ENCODE results near the gene INTS15.

INTS15 gene

GRCh38 chr7:6654113-6654841 is 64.5 kb downstream of the INTS15 start:
- no peak for DNase-seq (ENCODE audit: low read depth in 1 of 2, low spot score in 1 of 2)
- no peak for TF ChIP-seq JUND (IDR thresholded peaks at IDR 0.05; ENCODE audit: low read depth)
- in situ Hi-C loops (cut with HindIII; ENCODE audit: low pct_unique_long_range_greater_than_20kb, low sequenced_read_pairs), result no loop called here

DNA sequence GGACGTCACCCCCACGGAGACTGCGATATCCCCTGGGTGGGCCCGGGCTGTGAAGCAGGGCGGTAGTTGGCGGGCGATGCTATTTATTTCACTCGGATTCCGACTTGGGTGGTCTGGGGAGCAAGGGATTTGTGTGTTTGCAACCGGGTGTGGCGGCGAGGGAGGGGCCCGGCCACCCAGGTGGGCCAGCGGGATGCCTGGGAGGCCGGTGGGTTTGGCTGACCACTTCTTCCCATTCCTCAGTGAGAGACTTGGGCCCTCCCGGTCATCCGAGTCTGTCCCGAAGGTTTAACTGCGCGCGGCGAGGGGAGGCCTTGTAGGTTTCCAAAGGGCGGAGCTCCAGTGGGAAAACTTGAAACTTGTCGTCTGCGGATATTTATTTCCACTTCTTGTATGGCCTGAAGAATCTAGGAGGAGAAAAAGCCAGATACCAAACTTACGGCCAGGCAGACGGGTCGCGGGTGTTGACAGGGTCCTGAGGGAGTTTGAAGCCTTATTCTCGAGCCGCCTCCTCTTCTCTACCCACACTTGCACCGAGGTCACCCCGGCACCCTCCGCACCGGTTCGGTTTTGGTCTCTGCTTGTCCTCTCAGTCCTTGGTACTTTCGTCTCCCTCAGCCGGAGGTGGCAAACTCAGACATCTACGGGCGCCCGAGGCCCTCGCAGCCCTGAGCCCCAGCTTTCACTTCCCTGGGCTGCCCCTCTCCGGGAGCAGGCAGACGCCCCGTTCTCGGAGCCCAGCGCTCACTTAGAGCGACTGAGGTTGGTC is 65.2 kb downstream of the INTS15 start:
- in situ Hi-C loops (cut with HindIII; ENCODE audit: low pct_unique_long_range_greater_than_20kb, low sequenced_read_pairs), result no loop called here
- no peak for TF ChIP-seq JUND (IDR thresholded peaks at IDR 0.05; ENCODE audit: low read depth)
- no peak for DNase-seq (ENCODE audit: low read depth in 1 of 2, low spot score in 1 of 2)

DNA sequence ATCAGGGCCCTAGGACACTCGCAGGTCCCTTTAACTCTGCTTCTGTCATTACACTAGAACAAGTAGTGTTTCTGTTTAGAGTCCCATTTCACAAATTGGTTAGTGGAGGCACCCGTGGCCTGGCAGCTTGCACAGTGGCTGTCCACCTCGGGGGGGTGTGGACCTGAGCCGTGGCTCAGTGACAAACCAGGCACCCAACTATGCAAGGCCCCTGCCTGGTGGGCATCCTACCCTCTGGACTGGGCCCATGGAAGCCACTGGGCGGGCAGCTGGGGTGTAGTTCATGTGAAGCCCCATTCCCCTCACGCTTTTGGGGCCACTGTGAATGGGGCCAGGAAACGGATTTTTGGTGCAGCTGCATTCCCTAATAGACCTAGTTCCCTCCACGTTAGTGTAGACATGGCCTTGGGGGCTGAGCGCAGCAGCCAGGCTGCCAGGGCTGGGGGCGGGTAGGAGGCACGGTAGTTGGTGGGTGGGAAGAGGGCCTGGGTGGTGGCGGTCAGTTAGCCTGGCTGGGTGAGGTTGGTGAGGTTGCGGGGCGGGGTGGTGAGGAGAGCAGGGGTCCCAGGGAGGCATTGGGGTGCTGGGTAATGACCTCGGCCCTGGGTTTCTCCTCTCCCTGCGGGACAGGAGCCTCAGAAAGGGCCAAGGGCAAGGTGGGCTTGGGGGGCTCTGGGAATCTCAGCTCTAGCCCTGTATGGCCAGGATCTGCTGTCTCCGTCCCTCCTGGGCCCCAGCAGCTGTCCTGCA is 66.0 kb downstream of the INTS15 start:
- no peak for TF ChIP-seq JUND (IDR thresholded peaks at IDR 0.05; ENCODE audit: low read depth)
- no peak for DNase-seq (ENCODE audit: low read depth in 1 of 2, low spot score in 1 of 2)
- in situ Hi-C loops (cut with HindIII; ENCODE audit: low pct_unique_long_range_greater_than_20kb, low sequenced_read_pairs), result no loop called here

DNA sequence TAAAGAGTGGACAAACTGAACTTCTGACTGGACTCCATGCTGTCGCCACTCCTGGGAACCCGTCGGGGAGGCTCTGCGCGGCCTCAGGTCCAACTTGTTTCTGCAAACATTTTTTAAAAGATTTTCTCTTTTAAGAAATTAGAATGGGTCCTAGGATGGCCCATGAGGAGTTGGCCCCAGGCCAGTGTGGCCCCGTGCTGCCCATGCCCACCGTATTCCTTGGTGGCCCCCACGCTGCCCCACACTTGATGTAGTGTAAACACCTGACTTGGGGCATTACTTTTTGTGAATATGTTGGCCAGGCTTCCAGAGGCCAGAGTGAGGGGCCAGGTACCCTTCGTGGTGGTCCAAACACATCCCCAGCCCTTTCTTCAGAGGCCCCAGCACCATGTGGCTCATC is 66.6 kb downstream of the INTS15 start:
- no peak for TF ChIP-seq JUND (IDR thresholded peaks at IDR 0.05; ENCODE audit: low read depth)
- in situ Hi-C loops (cut with HindIII; ENCODE audit: low pct_unique_long_range_greater_than_20kb, low sequenced_read_pairs), result no loop called here
- DNase-seq (ENCODE audit: low read depth in 1 of 2, low spot score in 1 of 2), result no peak

All from T47D (cell line).